Measurements from ENCODE around the gene RHBDF1. TPM values are rescaled to one million over a fixed set of nuclear protein-coding genes. Genes with fewer than 3 reads are reported as not detected.

The RHBDF1 gene
- total and polyA plus RNA-seq, 2 experiments from 2014 or later: 22.6 to 24.5 TPM

GRCh38 chr16:75580-76501, 3.4 kb upstream of the RHBDF1 start:
- Histone ChIP-seq H3K4me3 (no peak overlapping the region), H3K36me3 (ENCODE audit: insufficient read depth) (no peaks in the 10 kb centered on the region), H3K27me3 (ENCODE audit: insufficient read depth) (no peaks in the 10 kb centered on the region), H3K4me1 (ENCODE audit: insufficient read depth) (peaks cover 45% of the 10 kb centered on the region), H4K20me1 (replicated peaks; ENCODE audit: insufficient read depth) (no peaks in the 10 kb centered on the region), H3K4me2 (peak overlapping the region; percentile 84), H3K9me2 (ENCODE audit: insufficient read depth) (no peaks in the 10 kb centered on the region), H3K79me2 (replicated peaks; ENCODE audit: insufficient read depth) (no peaks in the 10 kb centered on the region), H3K27ac (ENCODE audit: low read depth) (peak overlapping the region; percentile 45; the same call in 1 of the 2 replicates), H2AFZ (no peak overlapping the region), H3F3A (replicated peaks; ENCODE audit: low read depth) (peaks cover 17% of the 10 kb centered on the region; the same call in 1 of the 2 replicates)
- peak; percentile 1; the same call in 1 of the 3 replicates for ATAC-seq
- Mint-ChIP-seq H3K27me3 (ENCODE audit: insufficient read depth, low read depth, poor library complexity) (peaks cover 27% of the 10 kb centered on the region), H3K27ac (no peak overlapping the region), H3K4me3 (peak overlapping the region; percentile 69; the same call in 2 of the 3 replicates), H3K36me3 (ENCODE audit: low read depth) (no peaks in the 10 kb centered on the region), H3K4me1 (peaks cover 44% of the 10 kb centered on the region), H3K9me3 (no peaks in the 10 kb centered on the region)
- TF ChIP-seq POLR2AphosphoS5 (IDR thresholded peaks at IDR 0.05; ENCODE audit: low read depth) (no peak), STAT1 (IDR thresholded peaks at IDR 0.05; ENCODE audit: unreplicated experiment) (no peak), CTCF (conservative IDR thresholded peaks at IDR 0.05; ENCODE audit: low read depth in 2 of 2) (peak; percentile 37 to 44), ZNF462 (CRISPR knock-in tag; IDR thresholded peaks at IDR 0.05) (no peak), JUNB (IDR thresholded peaks at IDR 0.05; ENCODE audit: unreplicated experiment) (no peak), CREB1 (CRISPR knock-in tag; IDR thresholded peaks at IDR 0.05; ENCODE audit: low read depth) (no peak)
- peak; percentile 70 for DNase-seq (ENCODE audit: low spot score)

Measured in GM23338 (cell line).